ENCODE measurements around the gene TIMM50.
A peak's percentile ranks its signal among the peaks of the same experiment; 100 is the strongest.

The TIMM50 gene

DNA sequence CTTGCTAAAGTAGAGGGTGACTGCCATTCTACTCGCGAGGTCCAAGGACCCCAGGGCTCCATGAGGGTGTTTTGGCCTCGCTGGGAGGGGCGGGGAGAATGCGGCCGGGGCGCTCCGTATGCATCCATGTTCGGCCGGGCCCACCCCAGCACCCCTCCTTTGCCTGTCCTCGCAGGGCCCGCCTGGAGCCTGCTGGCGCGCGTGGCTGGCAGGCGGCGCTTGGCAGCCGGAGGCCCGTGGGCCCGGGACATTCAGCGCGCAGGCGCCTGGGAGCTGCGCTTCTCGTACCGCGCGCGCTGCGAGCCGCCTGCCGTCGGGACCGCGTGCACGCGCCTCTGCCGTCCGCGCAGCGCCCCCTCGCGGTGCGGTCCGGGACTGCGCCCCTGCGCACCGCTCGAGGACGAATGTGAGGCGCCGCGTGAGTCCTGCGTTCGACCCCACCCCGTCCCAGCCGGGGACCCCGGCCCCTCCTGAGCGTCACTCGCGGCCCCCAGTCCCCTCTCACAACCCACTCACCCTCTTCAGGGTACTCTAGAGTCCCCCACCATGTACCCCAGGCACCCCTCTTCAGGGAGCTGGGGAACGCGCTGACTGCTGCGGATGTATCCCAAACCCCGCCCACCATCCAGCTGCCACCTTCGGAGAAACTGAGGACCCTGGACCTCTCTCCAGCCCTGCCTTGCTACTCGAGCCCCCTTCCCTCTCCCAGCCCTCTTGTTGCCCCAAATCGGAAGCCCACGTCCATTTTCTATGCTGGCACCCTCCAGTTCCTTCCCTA, 22.2 kb downstream of the TIMM50 start:
- DNase-seq = peak; percentile 77 to 79

DNA sequence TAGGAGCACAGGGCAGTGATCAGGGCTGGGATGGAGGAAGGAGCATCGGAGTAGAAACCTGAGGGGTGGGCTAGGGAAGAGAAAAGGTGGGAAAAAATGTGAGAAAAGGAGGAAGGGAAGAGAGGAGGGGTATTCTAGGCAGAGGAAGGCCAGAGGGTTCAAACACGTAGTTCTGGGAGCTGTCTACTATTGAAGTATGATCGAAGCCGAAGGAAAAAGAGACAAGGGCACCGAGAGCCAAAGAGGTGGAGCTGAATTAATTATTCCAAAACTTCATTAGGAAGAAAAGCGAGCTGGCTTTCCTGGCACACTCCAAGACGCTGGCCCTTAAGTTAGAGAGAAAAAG, 25.9 kb downstream of the TIMM50 start:
- DNase-seq = no peak

DNA sequence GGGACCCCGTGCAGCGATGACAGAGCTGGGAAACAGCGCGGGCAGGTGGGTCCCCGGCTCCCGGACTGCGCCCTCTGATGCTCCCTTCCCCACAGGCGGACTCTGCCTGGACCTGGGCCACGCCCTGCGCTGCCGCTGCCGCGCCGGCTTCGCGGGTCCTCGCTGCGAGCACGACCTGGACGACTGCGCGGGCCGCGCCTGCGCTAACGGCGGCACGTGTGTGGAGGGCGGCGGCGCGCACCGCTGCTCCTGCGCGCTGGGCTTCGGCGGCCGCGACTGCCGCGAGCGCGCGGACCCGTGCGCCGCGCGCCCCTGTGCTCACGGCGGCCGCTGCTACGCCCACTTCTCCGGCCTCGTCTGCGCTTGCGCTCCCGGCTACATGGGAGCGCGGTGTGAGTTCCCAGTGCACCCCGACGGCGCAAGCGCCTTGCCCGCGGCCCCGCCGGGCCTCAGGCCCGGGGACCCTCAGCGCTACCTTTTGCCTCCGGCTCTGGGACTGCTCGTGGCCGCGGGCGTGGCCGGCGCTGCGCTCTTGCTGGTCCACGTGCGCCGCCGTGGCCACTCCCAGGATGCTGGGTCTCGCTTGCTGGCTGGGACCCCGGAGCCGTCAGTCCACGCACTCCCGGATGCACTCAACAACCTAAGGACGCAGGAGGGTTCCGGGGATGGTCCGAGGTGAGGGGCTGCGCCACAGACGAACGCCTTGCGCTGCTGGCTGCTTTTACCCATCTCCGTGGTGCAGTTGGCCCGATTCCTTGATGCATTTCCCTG, 26.5 kb downstream of the TIMM50 start:
- DNase-seq = peak; percentile 46 to 53

DNA sequence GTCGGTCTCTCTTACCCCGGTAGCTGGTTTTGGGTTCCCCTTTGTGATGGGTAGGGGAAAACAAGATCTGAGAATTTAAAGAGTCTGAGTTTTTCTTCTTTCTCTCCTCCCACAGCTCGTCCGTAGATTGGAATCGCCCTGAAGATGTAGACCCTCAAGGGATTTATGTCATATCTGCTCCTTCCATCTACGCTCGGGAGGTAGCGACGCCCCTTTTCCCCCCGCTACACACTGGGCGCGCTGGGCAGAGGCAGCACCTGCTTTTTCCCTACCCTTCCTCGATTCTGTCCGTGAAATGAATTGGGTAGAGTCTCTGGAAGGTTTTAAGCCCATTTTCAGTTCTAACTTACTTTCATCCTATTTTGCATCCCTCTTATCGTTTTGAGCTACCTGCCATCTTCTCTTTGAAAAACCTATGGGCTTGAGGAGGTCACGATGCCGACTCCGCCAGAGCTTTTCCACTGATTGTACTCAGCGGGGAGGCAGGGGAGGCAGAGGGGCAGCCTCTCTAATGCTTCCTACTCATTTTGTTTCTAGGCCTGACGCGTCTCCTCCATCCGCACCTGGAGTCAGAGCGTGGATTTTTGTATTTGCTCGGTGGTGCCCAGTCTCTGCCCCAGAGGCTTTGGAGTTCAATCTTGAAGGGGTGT, 27.2 kb downstream of the TIMM50 start:
- no peak for DNase-seq

DNA sequence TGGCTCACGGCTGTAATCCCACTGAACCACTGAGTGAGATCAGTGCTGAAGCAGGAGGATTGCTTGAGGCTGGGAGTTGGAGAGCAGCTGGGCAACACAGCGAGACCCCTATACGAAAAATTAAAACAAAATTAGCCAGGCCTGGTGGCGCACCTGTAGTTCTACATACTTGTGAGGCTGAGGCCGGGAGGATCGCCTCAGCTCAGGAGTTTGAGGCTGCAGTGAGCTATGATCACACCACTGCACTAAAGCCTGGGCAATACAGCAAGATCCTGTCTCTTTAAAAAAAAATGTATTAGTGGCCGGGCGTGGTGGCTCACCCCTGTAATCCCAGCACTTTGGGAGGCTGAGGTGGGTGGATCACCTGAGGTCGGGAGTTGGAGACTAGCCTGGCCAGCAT, 28.0 kb downstream of the TIMM50 start:
- DNase-seq = no peak

DNA sequence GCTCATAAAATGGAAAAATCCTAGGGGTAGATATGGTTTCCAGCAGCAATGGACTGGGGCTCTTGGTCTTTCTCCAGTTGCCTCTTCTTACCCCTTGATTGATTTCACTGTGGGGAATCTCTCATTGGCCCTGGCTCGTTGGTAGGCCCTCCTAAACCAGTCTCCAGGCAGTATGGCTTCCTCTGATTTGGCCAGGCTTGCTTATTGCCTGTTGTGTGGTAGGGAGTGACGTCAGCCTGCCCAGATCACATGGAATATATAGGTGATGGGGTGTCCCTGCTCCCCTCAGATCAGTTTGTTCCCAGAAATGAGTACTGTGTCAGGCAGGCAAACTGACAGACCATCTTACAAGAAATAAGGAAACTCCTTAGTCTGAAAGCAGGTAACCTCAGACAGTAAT, 28.6 kb downstream of the TIMM50 start:
- no peak for DNase-seq

DNA sequence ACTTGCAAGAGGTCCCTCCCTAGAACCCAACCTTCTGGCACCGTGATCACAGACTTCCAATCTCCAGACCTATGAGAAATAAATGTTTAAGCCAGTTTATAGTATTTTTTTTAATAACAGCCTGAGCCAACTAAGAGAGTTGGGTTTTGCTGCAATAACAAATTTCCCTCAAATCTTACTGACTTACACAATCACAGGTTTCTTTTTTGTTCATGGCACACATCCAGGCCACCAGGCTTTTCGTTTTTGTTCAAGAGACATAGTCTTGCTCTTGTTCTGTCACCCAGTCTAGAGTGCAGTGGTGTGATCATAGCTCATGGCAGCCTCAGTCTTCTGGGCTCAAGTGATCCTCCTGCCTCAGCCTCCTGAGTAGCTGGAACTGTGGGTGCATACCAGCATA, 32.4 kb downstream of the TIMM50 start:
- no peak for DNase-seq

DNA sequence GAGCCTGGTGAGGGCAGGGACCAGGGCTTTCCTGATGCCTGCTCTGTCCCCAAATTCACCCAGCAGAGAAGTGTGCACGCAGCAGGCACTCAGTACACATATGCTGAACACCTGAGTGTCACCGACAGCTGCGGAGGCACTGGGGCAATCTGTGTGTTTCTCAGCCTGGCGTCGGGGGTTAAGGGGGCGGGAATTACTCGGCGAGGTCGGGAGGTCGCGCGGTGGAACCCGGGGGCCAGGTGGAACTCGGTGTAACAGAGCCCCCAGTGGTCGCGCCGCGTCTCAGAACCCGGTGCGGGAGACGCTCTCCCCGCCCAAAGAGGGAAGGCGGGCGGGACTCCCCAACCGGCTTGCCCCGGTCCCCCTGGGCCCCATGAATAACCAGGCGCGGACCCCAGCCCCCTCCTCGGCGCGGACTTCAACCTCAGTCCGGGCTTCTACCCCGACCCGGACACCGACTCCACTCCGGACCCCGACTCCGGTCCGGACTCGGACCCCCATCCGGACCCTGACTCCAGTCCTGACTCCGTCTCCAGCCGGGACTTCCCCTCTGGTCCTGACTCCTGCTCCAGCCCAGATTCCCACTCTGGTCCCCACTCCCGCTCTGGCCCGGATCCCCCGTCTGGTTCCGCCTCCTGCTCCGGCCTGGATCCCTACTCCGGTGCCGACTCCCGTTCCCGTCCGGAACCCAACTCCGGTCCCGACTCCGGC, 34.4 kb downstream of the TIMM50 start, which contains the start of gene SELENOV:
Gene SELENOV (plus strand): TSS at position 300 of the 711 bp plus-strand sequence. CDS start 74 bp downstream, at position 374.
- DNase-seq = peak in 1 of 2 donors; percentile 27

DNA sequence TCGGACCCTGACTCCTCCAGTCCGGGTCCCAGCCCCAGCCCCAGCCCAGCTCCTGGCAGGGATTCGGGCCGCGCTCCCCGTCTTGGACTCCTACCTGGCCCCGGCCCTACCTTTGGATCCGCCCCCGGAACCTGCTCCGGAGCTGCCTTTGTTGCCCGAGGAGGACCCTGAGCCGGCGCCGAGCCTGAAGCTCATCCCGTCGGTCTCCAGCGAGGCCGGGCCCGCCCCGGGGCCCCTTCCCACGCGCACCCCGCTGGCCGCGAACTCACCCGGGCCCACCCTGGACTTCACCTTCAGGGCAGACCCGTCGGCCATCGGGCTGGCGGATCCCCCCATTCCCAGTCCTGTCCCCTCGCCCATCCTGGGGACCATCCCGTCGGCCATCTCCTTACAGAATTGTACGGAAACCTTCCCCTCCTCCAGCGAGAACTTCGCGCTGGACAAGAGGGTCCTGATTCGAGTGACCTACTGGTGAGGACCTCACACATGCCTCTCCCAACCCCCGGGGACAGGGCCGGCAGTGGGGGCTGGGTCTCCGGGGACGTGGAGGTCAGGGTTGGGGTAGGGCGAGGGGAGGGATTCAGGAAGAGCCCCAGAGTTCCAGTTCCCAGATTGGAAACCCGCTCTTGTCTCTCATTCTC, 35.0 kb downstream of the TIMM50 start:
- DNase-seq = no peak

DNA sequence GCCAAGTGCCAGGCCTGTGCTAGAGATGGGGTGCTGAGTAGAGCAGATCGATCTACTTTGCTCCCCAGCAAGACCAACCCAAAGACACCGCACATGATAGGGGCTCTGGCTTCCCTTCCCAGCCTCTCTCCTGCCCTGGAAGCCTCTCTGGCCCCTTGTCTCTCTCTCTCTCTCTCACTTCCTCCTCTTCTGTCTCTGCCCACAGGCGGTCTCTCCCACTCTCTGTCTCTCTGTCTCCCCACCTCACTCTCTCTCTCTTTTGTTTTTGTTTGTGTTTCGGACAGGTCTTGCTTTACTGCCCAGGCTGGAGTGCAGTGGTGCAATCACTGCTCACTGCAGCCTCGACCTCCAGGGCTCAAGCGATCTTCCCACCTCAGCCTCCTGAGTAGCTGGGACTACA, 35.6 kb downstream of the TIMM50 start:
- DNase-seq = no peak

DNA sequence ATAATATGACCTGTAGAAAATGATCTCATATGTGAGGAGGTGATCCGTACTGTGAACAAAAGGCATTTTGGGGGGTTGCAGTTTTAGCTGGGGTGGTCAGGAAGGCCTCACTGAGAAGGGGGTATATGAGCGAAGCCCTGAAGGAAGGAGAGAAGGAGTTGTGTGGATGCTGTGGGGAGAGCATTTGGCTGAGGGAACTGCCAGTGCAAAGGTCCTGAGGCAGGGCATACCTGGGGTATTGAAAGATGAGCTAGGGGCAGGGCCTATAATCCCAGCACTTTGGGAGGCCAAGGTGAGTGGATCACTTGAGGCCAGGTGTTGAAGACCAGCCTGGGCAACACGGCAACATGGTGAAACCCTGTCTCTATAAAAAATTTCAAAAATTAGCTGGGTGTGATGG, 36.8 kb downstream of the TIMM50 start:
- DNase-seq = no peak

DNA sequence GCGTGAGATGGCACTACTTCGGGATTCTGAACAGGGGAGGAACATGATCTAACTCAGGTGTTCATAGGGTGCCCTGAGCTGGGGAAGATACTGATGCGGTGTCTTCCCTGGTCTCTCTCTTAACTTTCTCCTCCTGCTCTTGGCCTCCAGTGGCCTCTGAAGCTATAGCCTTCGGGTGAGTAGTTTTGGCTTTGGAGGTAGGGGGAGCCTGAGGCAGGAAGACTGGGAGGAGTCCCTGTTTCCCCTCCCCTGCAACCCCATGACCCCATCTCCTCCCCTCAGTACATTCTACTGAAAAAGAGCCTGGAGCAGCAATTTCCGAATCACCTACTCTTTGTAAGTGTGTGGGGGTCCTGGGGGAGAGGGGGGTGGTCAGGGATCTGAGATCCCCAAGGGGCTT, 37.8 kb downstream of the TIMM50 start:
- DNase-seq = no peak

DNA sequence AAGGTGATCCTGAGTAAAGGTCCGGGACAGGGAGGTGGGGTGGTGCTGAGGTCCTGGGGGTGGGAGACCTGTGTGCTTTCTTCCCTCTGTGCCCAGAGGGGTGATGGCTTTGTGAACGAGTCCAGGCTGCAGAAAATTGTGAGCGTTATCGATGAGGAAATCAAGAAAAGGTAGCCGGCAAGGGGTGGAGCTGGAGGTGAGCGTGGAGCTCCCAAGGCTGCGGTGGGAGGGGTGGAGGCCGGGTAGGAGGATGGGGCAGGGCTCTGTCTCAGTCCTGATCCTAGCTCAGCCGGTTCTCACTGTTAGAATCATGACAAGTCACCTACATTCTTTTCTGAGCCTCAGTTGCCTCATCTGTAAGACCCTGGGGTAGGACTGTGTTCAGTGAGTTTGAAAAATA, 38.3 kb downstream of the TIMM50 start:
- DNase-seq = no peak

DNA sequence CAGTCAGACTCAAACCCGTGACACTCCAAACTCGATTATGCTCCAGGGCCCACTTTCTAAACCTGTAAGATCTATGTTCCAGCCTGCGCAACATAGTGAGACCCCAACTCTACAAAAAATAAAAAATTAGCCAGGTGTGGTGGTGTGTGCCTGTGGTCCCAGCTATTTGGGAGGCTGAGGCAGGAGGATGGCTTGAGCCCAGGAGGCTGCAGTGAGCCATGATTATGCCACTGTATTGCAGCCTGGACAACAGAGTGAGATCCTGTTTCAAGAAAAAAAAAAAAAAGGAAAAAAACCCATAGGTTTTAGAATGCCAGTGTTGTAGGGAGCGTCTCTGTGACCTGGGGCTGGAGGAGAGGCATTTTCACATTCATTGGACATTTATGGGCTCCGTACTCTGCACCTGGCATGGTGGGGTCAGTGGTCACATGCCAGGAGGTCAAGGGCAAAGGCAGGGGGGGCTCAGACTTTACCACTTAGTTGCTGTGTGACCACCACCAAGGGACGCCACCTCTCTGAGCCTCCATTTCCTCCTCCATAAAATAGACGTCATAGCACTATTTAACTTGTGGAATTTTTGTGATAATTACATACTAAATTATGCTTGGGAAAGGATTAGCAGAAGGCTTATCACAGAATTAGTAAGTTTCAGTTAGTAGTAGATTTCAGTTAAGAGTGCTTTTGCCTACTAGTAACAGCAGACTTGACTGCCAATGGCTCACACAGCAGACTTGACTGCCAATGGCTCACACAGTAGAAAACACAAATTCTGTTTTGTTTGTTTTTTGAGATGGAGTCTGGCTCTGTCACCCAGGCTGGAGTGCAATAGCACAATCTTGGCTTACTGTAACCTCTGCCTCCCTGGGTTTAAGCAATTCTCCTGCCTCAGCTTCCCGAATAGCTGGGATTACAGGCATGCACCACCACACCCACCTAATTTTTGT, 40.2 kb downstream of the TIMM50 start:
- no peak for DNase-seq

DNA sequence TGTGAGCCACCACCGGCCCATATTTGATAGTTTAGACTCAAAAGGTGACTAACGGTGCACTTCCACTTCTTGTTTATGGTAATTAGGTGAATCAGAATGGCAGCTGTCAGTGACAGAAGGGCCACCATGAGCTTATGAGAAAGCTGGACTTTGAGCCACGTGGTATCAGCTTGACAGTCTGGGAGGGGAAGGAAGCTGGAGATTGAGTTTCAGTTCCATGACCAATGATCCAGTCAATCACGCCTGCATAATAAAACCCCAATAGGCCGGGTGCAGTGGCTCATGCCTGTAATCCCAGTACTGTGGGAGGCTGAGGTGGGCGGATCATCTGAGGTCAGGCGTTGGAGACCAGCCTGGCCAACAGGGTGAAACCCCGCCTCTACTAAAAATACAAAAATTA, 43.9 kb downstream of the TIMM50 start:
- peak in 1 of 2 donors; percentile 26 for DNase-seq

DNA sequence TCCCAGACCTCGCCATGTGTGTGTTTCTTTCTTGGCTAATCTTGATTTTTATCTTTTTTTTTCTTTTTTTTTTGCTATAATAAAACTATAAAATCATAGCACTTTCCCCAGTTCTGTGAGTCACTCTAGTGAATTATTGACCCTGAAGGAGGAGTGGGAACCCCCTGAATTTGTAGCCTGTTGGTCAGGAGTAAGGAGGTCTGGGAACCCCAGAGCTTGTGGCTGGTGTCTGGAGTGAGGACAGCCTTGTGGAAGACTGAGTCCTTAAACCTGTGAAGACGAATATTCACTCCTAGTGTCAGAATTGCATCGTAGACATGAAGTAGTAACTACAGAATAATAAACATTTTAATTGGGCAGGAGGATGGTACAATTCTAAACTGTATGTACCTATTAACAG, 44.6 kb downstream of the TIMM50 start:
- no peak for DNase-seq

DNA sequence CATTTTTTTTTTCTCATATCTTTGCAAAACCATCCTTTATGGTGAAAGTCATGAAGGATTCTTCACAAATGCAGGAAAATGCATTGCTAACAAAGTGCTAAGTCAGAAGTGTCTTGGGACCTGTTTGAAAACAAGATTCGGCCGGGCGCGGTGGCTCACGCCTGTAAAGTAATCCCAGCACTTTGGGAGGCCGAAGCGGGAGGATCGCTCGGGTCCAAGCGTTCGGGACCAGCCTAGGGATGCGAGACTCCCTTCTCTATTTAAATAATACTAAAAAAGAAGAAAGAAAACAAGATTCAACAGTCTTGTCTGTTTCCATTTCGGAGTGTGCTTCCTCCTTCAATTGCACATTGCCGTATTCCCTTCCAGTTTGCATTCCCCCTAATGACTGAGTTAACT, 51.2 kb downstream of the TIMM50 start:
- no peak for DNase-seq

DNA sequence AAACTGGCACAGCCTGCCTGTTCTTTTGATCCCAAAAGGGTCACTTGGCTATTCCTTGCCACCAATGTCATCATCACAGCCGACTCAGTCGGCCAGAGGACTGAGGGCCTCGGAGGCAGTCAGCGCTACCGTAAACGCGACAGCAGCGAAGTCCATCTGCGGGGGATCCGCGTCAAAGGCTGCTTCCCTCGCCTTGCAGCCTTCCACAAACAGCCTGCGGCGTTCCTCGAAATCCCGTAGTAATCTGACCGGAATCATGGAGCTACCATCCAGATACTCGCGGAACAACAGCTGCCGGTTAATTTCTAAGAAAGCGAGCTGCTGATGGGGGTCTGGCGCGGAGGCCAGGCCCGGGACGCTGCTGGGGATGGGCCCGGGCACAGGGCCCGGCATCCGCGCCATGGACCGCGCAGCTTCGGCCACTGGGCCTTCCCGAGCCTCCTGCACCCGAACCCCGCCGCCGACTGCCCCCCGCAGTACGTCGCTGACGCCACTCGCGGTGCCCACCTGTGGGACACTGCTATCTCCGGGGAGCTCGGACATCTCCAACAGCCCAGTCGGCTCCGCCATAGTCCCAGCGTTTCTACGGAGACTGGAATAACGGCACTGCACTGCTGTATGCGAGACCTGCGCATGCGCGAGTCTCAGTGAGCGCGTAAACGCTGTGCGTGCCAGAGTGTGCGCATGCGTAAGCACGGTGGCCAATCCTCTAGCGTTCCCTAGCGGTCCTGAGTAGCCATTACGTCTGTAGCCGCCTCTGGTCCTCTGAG, 51.8 kb downstream of the TIMM50 start, which contains the start of gene EID2B:
Gene EID2B (minus strand): TSS at position 620 of the 770 bp plus-strand sequence. CDS start 50 bp downstream, at position 570.
- DNase-seq = peak; percentile 95

DNA sequence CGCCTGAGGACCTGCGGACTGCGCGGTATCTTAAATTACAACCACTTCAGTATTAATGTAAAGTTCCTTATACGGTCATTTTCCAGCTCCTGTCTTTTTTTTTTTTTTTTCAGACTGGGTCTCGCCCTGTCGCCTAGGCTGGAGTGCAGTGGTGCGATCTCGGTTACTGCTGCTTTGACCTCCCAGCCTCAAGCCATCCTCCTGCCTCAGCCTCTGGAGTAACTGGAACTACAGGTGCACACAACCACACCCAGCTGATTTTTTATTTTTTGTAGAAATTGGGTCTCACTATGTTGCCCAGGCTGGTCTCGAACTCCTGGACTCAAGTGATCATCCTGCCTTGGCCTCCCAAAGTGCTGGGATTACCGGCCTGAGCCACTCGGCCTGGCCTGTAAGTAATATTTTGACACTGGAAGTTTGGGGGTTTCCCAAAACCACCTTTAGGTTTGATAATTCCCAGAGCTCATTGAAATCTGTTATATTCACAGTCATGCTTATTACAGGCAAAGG, 52.4 kb downstream of the TIMM50 start:
- no peak for DNase-seq

DNA sequence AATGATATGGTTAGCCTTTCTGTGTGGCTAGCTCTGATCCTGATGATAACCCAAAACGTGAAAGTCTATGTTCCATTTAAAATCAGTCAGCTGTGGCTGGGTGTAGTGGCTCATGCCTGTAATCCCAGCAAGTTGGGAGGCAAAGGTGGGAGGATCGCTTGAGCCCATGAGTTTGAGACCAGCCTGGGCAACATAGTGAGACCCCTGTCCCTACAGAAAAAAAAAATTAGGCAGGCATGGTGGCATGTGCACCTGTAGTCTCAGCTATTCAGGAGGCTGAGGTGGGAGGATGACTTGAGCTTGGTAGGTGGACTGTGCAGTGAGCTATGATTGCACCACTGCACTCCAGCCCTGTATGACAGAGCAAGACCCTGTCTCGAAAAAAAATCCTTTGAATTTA, 53.2 kb downstream of the TIMM50 start:
- no peak for DNase-seq
